Measurements from ENCODE around the gene IFNL1.

IFNL1 gene

DNA sequence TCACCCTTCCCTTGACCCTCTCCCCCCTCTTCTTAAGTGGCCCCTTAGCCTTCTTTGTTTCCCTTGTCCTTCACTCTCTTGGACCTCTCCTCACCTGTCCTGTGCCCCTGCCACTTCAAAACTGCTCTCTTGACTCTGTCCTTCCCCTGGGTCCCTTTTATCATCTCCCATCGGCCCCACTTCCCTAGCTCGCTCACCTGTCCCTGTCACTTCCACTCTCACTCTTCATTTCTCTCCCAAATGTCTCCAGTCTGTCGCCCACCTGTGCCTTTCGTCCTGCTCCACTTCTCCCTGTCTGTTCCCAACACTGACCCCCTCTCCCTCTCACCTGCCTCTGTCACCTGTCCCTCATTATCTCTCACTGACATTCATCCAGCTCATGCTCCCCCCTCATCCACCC lies 699 bp downstream of the IFNL1 start:
- TF ChIP-seq ISL1 (CRISPR knock-in tag; IDR thresholded peaks at IDR 0.05) (no peak), PPARA (CRISPR knock-in tag; IDR thresholded peaks at IDR 0.05; ENCODE audit: borderline replicate concordance) (no peak), GLIS3 (CRISPR knock-in tag; IDR thresholded peaks at IDR 0.05) (no peak), ZC3H10 (CRISPR knock-in tag; IDR thresholded peaks at IDR 0.05) (no peak)
- ATAC-seq = no peak

DNA sequence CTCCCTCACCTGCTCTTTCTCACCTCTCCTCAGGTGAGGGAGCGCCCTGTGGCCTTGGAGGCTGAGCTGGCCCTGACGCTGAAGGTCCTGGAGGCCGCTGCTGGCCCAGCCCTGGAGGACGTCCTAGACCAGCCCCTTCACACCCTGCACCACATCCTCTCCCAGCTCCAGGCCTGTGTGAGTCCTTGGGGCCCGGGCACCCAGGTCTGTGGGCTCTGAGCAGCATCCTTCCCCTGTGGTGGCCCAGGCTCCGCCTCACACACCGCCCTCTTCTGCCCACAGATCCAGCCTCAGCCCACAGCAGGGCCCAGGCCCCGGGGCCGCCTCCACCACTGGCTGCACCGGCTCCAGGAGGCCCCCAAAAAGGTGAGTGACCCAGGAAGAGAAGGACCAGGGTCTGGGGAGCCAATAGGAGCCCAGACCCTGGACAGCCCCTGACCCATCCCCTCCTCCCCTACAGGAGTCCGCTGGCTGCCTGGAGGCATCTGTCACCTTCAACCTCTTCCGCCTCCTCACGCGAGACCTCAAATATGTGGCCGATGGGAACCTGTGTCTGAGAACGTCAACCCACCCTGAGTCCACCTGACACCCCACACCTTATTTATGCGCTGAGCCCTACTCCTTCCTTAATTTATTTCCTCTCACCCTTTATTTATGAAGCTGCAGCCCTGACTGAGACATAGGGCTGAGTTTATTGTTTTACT lies 1.9 kb downstream of the IFNL1 start:
- no peak for ATAC-seq
- TF ChIP-seq BACH2 (CRISPR knock-in tag; IDR thresholded peaks at IDR 0.05; ENCODE audit: borderline replicate concordance) = no peak
- TF ChIP-seq ZNF565 (CRISPR knock-in tag; conservative IDR thresholded peaks at IDR 0.05; ENCODE audit: low read depth) = no peak
- no peak for TF ChIP-seq PPARA (CRISPR knock-in tag; IDR thresholded peaks at IDR 0.05; ENCODE audit: borderline replicate concordance)
- no peak for TF ChIP-seq RARB (CRISPR knock-in tag; IDR thresholded peaks at IDR 0.05)
- no peak for TF ChIP-seq CSRNP3 (CRISPR knock-in tag; IDR thresholded peaks at IDR 0.05)
- no peak for TF ChIP-seq TOX (CRISPR knock-in tag; IDR thresholded peaks at IDR 0.05; ENCODE audit: borderline replicate concordance)
- TF ChIP-seq PATZ1 (CRISPR knock-in tag; IDR thresholded peaks at IDR 0.05; ENCODE audit: borderline replicate concordance) = no peak
- TF ChIP-seq SNAI2 (CRISPR knock-in tag; IDR thresholded peaks at IDR 0.05) = no peak
- TF ChIP-seq ISL1 (CRISPR knock-in tag; IDR thresholded peaks at IDR 0.05) = no peak

DNA sequence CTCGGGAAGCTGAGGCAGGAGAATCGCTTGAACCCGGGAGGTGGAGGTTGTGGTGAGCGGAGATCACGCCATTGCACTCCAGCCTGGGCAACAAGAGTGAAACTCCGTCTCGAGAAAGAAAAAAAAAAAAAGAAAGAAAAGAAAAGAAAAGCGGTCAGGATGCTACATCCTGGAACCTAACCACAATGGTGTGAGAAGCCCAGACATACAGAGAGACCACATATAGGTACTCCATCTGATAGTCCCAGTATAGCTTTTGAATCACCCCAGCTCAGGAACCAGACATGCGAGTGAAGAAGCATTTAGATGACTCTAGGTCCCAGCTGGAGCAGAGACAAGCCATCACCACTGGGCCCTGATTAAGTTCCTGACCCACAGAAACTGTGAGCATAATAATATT lies 3.2 kb downstream of the IFNL1 start:
- no peak for ATAC-seq
- TF ChIP-seq ARNTL (CRISPR knock-in tag; IDR thresholded peaks at IDR 0.05; ENCODE audit: borderline replicate concordance, low read depth) (no peak), TSHZ2 (CRISPR knock-in tag; IDR thresholded peaks at IDR 0.05) (no peak), ESRRG (CRISPR knock-in tag; IDR thresholded peaks at IDR 0.05) (no peak), ZFP3 (CRISPR knock-in tag; IDR thresholded peaks at IDR 0.05) (no peak), POU6F1 (CRISPR knock-in tag; IDR thresholded peaks at IDR 0.05; ENCODE audit: borderline replicate concordance, low read depth) (no peak), CSDC2 (CRISPR knock-in tag; IDR thresholded peaks at IDR 0.05) (no peak), ISL1 (CRISPR knock-in tag; IDR thresholded peaks at IDR 0.05) (no peak), TCF4 (CRISPR knock-in tag; IDR thresholded peaks at IDR 0.05; ENCODE audit: borderline replicate concordance) (no peak), ZNF70 (CRISPR knock-in tag; IDR thresholded peaks at IDR 0.05) (no peak), RARB (CRISPR knock-in tag; IDR thresholded peaks at IDR 0.05) (no peak), CSRNP3 (CRISPR knock-in tag; IDR thresholded peaks at IDR 0.05) (no peak), BACH2 (CRISPR knock-in tag; IDR thresholded peaks at IDR 0.05; ENCODE audit: borderline replicate concordance) (no peak)

Data from SK-N-SH treated with all-trans-retinoic acid at 6 μM for 48 hours (cell line).